Activated CD4-positive, alpha-beta T cell treated with anti-CD3 and anti-CD28 coated beads for 48 hours (primary cell): ENCODE measurements around the gene TEX26.
"Not testable (repeated sequence)": the region's sequence is repeated elsewhere in the genome, so short reads cannot be mapped to it uniquely, and the experiment has no call there.

ENCODE experiments used
- DNase-seq: peaks from one replicate; pipeline ENCODE4 v3.0.0-alpha.2; 2020

TEX26 gene

DNA sequence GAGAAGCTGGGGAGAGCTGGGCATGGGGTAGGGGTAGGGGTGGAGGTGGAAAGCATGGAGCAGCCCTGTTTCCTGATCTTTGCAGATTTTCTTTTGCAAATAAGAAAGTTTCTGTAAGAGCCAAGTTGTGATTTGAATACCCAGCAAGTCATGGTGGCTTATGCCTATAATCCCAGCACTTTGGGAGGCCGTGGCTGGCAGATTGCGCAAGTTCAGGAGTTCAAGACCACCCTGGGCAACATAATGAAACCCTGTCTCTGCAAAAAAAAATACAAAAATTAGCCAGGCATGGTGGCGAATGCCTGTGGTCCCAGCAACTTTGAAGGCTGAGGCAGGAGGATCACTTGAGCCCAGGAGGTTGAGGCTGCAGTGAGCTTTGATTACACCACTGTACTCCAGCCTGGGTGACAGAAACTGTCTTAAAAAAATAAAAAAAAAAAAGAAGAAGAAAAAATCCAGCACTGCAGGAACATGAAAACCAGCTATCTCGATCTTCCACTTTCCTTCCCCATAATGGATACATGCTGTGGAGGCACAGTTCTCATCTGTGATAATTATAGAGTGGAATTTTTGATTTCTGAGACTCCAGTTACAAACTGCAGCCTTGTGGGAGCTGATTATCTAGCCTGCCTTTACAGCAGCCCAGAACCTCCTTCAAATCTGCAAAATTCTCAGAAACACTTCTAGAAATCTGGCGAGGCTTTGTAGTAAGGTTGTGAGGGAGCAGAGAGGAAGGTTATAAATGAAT is 12.1 kb upstream of the TEX26 start:
- no peak for DNase-seq

DNA sequence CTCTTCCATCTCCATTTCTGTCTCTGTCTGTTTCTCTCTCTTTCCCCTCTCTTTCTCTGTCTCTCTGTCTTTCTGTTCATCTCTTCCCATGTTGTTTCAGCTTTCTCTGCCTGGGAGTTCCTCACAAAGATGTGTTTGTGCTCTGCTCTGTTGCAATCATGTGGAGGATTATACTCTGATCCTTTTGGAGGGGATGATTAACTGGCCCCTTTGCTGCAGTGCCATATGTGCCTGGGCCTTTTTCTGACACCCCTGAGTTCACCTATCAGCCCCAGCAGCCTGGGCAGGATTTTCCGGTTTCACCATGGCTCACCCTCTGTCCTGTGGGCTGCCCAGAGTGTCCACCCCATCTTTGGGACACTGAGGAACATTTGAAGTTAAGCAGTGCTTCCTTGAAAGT is 9.0 kb upstream of the TEX26 start:
- no peak for DNase-seq

DNA sequence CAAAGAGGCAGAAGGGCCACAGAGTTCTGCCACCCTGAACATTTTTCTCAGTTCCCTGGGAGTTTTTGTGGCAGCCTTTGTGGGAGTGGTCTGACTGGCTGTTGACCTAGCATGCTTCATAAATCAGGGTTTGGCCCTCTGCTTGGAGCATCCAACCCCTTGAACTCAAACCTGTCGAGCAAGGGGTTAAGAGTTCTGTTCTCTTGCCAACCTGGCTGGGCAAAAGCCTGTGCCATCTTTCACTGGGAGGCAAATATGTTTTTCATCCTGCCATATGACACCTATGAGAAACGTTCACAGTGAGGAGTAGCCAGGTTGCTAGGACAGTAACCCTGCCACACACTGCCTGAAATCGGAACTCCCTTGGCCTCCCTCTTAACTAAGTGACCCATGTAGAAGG is 7.7 kb upstream of the TEX26 start:
- no peak for DNase-seq

DNA sequence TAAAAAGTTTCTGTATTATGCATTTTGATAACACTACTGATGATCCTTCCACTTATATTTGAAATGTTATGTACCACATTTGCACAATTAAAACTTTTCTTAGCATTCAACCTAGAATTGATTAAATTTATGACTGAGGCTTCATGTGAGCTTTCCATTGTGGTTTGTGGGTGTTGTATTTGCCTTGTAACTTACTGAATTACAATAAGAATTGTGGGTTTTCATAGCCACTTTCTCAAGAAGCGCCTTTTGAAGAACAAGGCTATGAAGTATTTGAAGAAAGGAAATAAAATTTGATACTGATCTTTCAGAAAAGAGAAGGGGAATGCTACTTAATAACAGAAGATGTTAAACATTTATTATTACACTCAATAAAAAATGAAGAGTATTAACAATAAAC is 7.0 kb upstream of the TEX26 start:
- DNase-seq, result no peak

DNA sequence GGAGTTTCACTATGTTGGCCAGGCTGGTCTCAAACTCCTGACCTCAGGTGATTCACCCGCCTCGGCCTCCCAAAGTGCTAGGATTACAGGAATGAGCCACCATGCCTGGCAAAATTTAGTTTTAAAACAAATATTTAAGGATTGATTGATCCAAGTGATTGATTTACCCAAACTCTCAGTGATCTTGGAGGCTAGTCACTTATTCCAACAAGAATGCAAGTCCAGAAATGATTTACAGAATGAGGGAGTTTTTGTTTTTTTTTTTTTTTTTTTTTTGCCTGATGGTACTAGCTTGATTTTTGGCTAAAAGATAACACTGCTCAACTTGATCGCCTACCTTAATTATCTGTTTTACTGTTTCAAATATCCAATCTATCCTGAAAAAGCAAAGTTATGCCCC is 5.7 kb upstream of the TEX26 start:
- DNase-seq, result no peak

DNA sequence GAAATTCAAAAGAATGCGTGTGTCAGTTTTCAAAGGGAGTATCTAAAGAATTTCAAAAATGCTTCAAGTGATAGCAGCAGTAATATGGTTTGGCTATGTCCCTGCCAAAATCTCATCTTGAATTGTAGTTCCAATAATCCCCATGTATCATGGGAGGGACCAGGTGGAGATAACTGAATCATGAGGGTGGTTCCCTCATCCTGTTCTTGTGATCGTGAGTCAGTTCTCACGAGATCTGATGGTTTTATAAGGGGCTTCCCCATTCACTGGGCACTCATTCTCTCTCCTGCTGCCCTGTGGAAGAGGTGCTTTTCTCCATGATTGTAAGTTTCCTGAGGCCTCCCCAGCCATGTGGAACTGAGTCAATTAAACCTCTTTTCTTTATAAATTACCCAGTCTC is 5.3 kb upstream of the TEX26 start:
- DNase-seq, result not testable (repeated sequence)

DNA sequence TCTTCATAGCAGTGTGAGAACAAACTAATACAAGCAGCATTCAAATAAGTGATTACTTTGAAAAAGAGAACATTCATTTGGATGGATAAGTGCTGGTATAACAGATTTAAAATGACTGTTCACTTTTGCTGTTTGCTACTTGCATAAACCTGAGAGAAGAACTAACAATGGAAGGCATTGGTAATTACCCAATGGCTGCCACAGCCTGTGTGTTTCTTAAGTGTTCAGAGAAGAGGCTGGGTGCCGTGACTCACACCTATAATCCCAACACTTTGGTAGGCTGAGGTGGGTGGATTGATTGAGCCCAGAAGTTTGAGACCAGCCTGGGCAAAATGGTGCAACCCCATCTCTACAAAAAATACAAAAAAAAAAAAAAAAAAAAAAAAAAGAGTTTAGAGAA is 4.9 kb upstream of the TEX26 start:
- peak; percentile 47 for DNase-seq

DNA sequence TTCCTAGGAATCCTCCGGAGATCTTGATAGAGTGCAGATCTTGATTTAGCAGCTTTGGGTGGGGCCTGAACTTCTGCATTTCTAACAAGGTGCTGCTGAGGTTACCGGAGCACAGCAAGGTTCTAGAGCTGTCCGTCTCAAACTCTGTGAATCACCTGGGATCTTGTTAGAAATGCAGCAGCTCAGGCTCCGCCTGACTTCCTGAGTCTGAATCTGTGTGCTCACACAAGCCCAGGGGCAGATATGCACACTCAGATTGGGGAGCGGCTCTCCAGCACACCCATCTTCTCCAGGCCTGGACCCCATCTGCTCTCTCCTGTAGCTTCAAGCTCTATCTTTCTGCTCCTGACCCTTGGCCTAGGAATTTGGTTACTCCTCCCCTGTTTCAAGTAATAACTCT is 3.5 kb upstream of the TEX26 start:
- no peak for DNase-seq

DNA sequence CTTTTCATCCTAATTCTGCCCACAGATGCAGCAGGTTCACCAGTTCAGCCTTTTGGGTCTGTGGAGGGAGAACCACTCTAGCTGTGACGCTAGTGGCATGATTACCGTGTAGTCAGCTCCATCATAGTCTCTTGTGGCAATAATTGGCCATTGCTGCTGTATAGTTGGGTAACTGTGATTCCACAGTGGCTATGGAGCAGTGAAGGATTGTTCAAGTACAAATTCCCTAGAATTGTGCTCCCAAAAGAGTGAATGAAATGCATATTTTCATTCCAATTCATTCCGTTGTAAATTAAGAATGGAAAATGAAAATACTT is 856 bp downstream of the TEX26 start:
- no peak for DNase-seq

DNA sequence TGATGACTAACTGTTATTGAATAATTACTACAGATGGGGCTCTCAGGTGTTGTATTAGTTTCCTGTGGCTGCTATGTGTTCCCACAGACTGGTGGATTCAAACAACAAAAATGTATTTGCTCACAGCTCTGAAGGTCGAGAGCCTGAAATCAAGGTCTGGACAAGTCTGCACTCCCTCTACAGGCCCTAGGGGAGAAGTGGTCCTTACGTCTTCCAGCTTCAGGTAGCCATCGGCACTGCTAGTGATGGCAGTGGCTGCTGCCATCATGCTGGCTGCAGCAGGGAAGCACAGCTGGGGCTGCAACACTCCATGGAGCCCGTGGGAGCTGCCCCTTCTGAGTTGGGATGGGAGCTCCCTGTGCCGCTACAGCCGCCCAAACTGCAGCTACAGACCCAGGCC is 1.9 kb downstream of the TEX26 start:
- DNase-seq, result no peak

DNA sequence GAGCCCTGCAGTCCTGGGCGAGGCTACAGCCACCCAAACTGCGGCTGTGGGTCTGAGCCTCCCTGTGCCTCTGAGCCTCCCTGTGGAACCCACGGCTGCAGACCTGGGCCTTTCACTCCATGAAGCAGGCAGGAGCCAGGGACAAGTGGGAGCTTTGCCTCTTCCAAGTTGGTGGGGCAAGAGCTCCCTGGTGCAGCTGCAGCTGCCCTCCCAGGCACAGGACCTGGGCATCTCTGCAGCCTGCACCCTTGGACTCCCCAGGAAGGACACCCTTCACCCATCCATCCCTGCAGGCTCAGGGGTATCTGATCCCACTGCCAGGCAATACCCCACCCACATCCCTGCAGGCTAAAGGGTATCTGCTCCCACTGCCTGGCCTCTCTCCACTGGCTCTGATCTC is 2.3 kb downstream of the TEX26 start:
- DNase-seq, result no peak

DNA sequence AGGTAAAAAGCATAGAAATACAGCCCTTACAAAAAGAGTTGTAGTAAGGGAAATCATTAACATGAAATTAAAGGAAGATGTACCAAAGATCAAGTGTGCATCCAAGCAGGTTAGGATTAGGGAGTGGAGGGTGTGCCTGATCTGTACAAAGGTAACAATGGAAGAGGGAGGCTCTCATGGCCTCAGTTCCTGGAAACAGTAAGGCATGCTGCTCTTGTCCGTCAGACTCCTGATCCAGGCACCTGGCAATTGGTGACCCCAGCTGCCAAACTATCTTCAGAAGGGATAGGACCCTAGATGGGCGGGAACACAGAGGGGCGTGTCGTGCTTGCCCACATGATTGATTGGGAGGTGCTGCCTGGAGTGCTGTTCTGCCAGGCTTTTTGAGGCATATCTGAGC is 4.5 kb downstream of the TEX26 start:
- DNase-seq, result no peak

DNA sequence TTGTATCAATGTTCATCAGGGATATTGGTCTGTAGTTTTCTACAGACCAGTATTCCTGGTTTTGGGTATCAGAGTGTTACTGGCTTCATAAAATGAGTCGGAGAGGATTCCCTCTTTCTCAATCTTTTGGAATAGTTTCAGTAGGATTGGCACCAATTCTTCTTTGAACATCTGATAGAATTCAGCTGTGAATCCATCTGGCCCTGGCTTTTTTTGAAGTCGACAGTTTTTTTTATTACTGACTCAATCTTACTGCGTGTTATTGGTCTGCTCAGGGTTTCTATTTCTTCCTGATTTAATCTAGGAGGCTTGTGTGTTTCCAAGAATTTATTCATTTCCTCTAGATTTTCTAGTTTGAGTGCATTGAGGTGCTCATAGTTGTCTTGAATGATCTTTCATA is 11.4 kb downstream of the TEX26 start:
- DNase-seq, result no peak

DNA sequence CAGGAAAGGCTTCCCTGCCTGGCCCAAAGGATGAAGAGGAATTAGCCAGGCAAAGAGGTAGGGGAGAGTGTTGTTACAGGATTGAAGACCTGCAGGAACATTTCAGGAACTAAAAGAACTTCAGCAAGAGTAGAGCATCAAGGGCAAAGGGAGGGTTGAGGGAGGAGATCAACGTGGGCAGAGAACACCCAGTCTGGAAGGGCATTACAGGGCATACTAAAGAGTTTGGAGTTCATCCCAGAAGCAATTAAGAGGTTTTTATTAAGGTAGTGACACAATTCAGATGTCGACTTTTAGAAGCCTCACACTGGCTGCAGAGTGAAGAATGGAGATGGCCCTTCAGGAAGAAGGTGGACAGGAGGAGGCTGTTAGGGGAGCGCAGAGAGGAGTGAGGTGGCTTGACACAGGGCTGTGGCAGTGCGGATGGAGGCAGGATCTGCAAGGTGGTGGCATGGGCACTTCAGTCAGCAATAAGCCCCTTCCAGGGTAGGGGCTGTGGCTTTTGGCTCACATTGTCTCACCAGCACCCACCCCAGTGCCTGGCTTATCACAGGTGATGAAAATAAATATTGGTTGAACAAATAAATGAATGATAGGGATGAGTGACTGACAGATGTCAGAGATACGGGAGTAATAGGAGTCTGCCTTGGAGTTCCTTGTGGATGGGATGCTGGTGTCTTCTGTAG is 24.9 kb downstream of the TEX26 start:
- DNase-seq, result no peak

DNA sequence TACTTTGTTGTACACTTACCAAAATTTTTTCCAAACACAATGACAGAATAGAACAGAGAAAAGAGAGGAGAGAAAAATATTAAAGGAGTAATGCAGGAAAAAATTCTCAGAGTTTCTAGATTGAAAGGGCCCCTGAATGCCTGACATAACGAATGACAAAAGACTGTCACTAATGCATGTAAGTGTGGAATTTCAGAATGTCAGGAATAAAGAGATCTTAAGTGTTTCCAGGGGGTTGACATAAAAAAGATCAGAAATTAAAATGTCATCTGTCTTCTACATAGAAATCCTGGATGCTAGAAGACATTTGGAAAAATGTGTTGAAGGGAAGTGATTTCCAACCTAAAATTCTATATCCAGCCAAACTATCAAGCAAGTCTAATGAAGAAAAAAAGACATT is 27.2 kb downstream of the TEX26 start:
- DNase-seq, result no peak

DNA sequence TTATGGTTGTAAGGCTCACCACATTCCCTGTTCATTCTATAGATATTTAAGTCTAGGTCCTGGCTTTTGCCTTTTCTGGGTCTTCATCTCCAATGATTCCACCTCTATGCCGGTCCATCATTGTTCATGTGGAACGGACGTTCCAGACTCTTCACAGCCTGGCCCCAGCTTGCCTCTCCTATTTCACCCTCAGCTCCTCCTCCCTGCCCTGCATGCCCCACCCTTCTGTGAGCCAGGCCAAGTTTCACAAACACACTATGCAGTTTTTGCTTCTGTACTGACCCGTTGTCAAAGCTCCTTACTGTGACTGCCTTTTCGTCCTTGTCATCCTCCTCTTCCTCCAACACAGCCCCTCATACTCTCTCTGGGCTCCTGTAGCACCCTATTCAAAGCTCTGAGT is 31.3 kb downstream of the TEX26 start:
- no peak for DNase-seq

DNA sequence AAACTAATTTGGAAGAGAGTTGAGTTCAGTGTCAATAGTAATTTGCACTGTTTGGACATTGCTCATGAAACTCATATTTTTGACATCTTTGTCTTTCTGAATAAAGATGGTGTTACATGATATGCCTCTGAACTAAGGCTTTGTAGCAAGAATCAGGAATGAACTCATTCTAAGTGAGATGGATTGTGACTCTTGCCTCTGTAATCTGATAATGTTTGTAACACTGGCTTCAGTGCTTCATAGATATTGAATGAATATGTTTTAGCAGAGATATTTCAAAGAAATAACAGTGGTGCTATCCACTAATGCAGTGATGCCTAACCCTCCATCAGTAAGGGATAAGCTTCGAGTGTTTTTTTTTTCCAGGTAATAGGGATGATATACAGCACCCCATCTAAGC is 32.9 kb downstream of the TEX26 start:
- DNase-seq, result no peak

DNA sequence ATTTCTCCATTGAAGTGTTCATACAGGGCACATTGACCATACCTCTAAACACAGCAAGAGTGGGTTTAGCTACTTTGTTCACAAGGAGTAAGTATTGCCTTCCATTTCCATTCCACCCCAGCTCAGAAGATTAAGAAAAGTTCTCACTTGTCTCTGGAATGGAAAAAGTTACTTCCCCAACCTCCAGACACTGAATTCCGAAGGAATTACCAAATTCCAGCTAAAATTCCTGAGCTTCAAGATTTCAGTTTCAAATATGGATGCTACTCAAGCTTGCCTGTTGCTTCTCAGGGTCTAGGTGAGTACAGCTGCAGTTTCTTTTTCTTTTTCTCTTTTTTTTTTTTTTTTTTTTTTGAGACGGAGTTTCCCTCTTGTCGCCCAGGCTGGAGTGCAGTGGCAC is 33.6 kb downstream of the TEX26 start:
- no peak for DNase-seq

DNA sequence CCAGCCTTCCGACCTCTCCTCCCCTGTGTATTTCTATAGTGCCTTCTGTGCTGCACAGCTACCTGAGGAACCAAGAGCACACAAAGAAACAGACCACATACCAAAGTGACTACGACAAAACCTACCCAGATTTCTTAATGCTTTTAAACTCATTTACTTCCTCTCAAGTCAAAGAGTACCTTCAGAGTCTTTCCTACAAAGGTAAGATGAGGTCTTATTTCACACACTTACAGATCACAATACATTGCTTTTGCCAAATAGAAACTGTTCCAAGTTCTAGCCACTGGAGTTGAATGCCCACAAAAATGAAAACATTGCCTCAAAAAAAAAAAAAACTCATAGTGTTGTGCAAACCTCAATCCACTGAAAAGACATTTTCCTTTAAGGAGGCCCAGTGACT is 36.4 kb downstream of the TEX26 start:
- DNase-seq, result no peak

DNA sequence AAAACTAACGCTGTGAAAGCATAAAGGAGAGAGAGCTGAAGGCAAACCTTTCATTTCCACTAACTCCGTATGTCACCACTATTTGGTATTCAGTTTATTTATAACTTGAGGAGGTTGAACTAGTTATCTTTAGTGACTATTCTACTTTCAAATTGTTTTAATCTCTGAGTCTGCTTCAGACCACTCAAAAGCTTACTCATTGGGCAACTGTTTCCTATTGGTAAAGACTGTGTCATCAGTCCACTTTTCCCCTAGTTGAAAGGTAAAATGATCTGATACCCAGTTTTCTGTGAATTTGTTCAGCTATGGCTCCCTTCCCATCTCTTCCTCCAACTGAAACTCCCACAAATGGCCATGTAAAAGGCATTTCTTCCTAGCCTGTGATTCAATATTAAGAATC is 39.1 kb downstream of the TEX26 start:
- DNase-seq, result no peak

DNA sequence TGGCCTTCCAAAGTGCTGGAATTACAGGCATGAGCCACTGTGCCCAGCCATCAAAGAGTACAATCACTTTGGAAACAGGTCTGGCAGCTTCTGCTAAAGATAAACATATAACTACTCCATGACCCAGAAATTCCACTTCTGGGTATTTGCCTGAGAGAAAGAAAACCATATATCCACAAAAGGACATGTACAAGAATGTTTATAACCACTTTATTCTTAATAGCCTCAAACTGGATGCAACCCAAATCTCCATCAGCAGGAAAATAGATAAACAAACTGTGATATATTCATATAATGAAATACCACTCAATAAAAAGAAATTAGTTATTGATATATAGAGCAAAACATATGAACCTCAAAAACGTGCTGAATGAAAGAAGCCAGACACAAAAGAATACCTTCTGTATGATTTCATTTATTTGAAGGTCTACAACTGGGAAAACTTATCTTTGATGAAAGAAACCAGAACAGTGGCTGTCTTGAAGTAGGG is 40.5 kb downstream of the TEX26 start:
- DNase-seq, result no peak

DNA sequence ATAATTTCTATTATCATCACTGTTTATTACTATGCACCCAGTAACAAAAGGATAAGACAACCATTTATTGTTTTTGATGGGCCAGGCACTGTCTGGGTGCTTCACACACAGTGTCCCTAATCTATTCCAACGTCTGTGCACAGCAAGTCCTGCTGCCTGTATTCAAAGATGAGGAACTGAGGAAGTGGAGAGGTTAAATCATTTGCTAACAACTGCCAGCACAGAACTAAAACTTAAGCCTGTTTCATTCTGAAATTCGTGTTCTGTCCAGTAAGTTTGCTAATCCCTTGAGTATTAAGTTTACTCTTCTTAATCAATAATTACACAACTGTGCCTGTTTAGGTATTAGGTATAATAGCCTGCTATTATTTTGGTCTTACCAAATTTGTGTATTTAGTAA is 41.9 kb downstream of the TEX26 start:
- no peak for DNase-seq

DNA sequence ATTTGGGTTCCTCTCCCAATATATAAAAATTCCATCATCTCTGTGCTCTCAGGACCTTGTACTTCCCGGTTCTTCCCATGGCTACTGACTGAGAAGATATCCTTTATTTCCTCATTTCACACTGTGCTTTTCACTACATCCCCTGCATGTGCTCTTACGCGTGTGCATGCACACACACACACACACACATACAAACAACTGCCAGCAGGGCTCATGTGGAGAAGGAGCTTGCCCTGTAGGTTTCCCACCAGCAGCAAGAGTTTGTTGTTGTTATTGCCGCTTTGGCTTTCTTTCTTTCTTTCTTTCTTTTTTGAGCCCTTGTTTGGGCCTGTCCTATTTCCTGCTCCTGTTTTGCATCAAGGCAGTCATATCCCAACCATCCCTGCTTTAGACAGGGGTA is 43.6 kb downstream of the TEX26 start:
- no peak for DNase-seq

DNA sequence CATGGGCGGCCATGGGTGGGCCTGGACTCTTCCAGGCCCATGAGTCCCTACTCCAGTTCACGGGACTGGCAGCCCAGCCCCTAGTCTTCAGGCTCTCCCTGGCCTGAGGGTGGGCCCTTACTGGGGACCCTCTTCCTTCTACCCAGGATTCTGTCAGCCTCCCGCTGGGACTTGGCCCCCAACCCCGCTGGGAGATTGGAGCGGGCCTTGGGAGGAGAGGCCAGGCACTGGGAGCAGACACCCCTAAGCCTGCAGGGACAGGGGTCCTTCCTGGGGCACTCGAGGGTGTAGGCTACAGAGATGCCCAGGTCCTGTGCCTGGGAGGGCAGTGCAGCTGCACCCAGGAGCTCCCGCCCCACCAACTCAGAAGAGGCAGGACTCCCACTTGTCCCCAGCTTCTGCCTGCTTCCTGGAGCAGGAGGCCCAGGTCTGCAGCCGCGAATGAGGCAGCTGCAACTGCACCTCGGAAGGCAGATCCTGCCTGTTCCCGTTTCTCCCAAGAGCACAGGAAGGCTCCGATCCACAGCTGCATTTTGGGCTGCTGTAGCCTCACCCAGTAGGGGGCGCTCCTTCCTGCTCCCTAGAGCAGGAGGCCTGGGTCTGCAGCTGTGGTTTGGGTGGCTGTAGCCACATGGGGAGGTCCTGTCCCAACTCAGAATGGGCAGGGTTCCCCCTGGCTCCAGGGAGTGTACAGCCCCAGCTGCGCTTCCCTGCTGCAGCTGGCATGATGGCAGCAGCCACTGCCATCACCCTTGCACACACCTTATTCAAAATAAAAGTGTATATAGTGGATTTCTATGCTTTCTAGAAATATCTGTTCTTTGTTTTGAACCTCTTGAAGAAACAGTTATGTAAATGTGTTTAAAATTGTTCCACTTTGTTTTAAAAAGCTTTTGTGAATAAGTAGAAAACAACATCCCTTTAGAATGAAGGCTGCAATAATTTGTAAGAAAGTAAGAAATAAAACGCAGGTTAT is 46.8 kb downstream of the TEX26 start:
- peak; percentile 63 for DNase-seq
